ENCODE results near the gene ZNF181. TPM values are rescaled to one million over a fixed set of nuclear protein-coding genes. Genes with fewer than 3 reads are reported as not detected.

Gene ZNF181
- total and polyA plus RNA-seq, 8 donors, result 5.3 to 12.1 (median 7.5) TPM

DNA sequence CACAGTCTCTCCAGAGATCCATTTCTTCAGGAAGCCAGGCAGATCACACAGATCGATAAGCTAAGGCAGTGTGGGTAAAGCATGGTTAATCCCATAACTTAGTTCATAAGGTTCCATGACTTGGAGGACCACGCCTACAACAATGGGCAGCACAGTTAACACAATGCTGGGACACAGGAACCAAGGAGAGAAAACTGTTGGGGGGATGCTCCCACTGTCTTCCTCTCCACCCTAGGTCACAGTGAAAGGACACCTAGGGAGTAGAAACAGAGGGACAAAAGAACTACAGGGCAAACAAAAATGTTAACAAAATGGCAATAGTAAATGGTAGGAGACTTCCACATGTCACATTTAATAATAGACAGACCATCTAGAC is 20.8 kb upstream of the ZNF181 start:
- FAIRE-seq (no peak), ATAC-seq (peak in 1 of 4 donors; percentile 24), DNase-seq (no peak)
- no peak overlapping the region for H3K4me3 ChIP-seq
- intact Hi-C loops (cut with DNase I), result loop anchor here (5.0 to 10.0 kb wide), 5 partner anchors 68 to 218 kb away; no protein-coding TSS in a partner anchor
- H3K27ac ChIP-seq, result no peak overlapping the region
- H3K4me1 ChIP-seq, result no peaks in the 10 kb centered on the region
- no peaks in the 10 kb centered on the region for H3K27me3 ChIP-seq
- no peaks in the 10 kb centered on the region for H3K36me3 ChIP-seq
- WGBS, 2 donors, result 71 to 80% methylated on average over 2 of the region's 2 CpGs
- TF ChIP-seq CTCF (IDR thresholded peaks at IDR 0.05), result no peak
- no peaks in the 10 kb centered on the region for H3K9me3 ChIP-seq

GRCh38 chr19:34715357-34715756 is 18.7 kb upstream of the ZNF181 start:
- no peaks in the 10 kb centered on the region for H3K36me3 ChIP-seq
- no peak for ATAC-seq
- no peak for DNase-seq
- H3K27ac ChIP-seq, result no peak overlapping the region
- intact Hi-C loops (cut with DNase I), result loop anchor here (10.0 kb wide), 4 partner anchors 71 to 221 kb away; no protein-coding TSS in a partner anchor
- H3K9me3 ChIP-seq, result no peaks in the 10 kb centered on the region
- H3K4me1 ChIP-seq, result no peaks in the 10 kb centered on the region
- FAIRE-seq, result no peak
- H3K4me3 ChIP-seq, result no peak overlapping the region
- no peaks in the 10 kb centered on the region for H3K27me3 ChIP-seq
- TF ChIP-seq CTCF (IDR thresholded peaks at IDR 0.05), result no peak

DNA sequence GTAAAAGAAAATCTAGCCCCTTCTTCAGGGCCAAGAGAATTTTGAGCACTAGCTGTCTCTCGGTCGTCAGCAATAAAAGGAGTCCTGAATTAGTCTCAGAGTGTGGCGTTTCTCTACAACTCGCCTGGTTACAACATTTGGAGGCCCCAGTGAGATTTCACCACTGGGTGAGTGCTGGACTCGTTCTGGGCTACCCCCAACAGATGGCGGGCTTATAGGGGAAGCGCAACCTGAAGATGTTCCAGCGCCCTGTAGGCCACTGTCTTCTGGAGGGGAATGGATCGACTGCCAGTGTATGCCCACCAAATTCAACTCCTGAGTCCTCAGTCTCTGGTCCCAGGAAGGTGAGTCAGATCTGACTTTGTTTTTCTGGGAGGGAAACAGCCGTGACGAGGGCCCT is 11.7 kb upstream of the ZNF181 start:
- Histone ChIP-seq H3K4me1 (no peaks in the 10 kb centered on the region), H3K4me3 (no peak overlapping the region), H3K9me3 (no peaks in the 10 kb centered on the region), H3K27ac (no peak overlapping the region), H3K27me3 (no peaks in the 10 kb centered on the region), H3K36me3 (no peaks in the 10 kb centered on the region)
- 62 to 73% methylated on average over 11 of the region's 11 CpGs for WGBS, 2 donors
- intact Hi-C loops (cut with DNase I), result no loop called here
- ATAC-seq, result no peak
- no peak for DNase-seq
- TF ChIP-seq CTCF (IDR thresholded peaks at IDR 0.05), result no peak
- no peak for FAIRE-seq

DNA sequence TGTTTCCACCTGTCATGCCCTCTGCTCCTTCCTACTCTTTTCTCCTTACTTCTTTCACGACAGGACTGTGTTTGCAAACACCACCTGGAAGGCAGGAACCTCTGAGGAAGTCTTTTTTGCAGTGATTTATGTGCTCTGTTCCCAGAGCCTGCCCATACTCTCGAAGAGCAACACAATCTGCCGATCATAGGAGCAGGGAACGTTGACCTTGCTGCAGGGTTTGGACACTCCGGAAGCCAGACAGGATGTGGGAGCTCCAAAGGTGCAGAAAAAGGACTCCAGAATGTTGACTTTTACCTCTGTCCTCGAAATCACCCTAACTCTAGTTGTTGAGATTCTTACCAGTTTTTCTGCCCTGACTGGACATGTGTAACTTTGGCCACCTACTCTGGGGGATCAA is 8.6 kb upstream of the ZNF181 start:
- no peak for DNase-seq
- intact Hi-C loops (cut with DNase I), result no loop called here
- H3K27ac ChIP-seq, result no peak overlapping the region
- H3K4me3 ChIP-seq, result no peak overlapping the region
- TF ChIP-seq CTCF (IDR thresholded peaks at IDR 0.05), result no peak
- no peaks in the 10 kb centered on the region for H3K36me3 ChIP-seq
- FAIRE-seq, result no peak
- no peaks in the 10 kb centered on the region for H3K9me3 ChIP-seq
- ATAC-seq, result no peak
- WGBS, 2 donors, result 33 to 39% methylated on average over 6 of the region's 6 CpGs
- no peaks in the 10 kb centered on the region for H3K4me1 ChIP-seq
- no peaks in the 10 kb centered on the region for H3K27me3 ChIP-seq

- Histone ChIP-seq H3K36me3 (no peaks in the 10 kb centered on the region), H3K4me1 (peaks cover 0 to 13% (median 6%) of the 10 kb centered on the region in 3 donors), H3K4me3 (no peak overlapping the region), H3K9me3 (no peaks in the 10 kb centered on the region), H3K27me3 (no peaks in the 10 kb centered on the region), H3K27ac (no peak overlapping the region)
- TF ChIP-seq CTCF (IDR thresholded peaks at IDR 0.05), result no peak
- intact Hi-C loops (cut with DNase I), result no loop called here
- FAIRE-seq (no peak), ATAC-seq (no peak), DNase-seq (peak; percentile 9 to 78 (median 45))
- 74 to 82% methylated on average over 11 of the region's 11 CpGs for WGBS, 2 donors
Measured at GRCh38 chr19:34731019-34731829, 2.8 kb upstream of the ZNF181 start.

Measured in pancreas (tissue), 10 donors.